GM18517 (cell line): Measurements from ENCODE around the gene OPRM1.

ENCODE experiments used
- ATAC-seq: cut with Tn5 transposase; IDR thresholded peaks from one replicate; pipeline ENCODE4 v1.9.1; 2021; ENCODE audit warnings: mild to moderate bottlenecking, moderate library complexity; ENCODE audit not compliant: unreplicated experiment

The OPRM1 gene

GRCh38 chr6:154080461-154081189, 41.6 kb downstream of the OPRM1 start:
- ATAC-seq: no peak

DNA sequence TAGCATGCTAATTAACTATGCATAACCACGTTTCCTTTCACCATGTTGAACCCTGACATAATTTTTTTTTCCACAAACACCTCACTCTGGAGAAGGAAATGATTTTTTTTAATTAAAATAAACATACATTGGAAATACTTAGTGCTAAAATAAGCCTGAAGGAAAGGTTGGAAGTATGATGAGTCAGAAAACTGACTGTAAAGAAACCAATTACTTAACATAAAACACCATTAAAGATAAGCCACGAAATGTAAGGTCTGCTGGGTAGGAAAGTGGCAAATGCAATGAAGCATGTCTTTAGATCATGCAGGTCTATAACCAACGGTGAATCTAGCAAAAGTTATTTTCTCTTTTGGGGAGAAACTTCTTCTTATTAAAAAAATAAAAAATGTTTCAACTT, 47.5 kb downstream of the OPRM1 start:
- ATAC-seq: no peak

- no peak for ATAC-seq
Measured at GRCh38 chr6:154092326-154092962, 53.4 kb downstream of the OPRM1 start.

GRCh38 chr6:154093231-154094044, 54.4 kb downstream of the OPRM1 start:
- ATAC-seq: no peak

DNA sequence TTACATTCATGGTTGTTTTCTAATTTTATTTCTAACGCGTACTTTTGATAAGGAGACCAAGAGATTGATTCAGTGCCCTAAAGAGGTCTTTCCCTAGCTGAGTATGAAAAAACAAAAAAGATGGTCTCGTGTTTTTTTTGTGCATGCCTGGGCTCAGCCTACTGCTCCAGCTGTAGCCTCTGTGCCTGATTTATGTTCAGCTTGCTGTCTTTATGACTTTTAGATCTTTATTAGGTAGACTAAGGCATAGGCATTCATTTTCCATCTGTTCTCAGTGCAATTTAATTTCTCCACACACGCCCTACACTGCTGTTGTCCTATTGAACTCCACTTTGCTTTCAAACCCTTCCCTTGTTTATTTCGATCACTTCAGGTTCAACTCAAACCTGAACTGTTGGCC, 56.5 kb downstream of the OPRM1 start:
- no peak for ATAC-seq

- no peak for ATAC-seq
Measured at GRCh38 chr6:154096316-154096715, 57.3 kb downstream of the OPRM1 start.

DNA sequence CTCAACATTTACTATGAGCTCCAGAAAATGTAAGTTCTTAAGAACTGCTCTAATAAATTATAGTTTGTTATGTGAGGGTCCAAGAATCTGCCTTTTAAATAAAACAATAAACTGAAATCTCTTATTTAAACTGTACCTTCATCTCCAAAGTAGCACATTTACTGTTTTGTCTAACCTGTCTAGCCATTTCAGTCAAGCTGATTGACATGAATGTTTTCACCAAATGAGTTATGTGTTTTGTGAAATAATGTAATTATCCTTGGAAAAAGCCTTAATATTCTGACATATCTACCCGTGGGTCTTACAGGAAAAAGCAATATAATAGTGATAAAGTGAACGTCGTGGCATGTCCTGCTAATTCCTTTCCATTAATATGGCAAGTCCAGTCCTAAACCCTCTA, 57.8 kb downstream of the OPRM1 start:
- ATAC-seq: no peak

- ATAC-seq: no peak
Measured at GRCh38 chr6:154099211-154099610, 60.2 kb downstream of the OPRM1 start.

- no peak for ATAC-seq
Measured at GRCh38 chr6:154106251-154106650, 67.2 kb downstream of the OPRM1 start.

- ATAC-seq: no peak
Measured at GRCh38 chr6:154111025-154111424, 72.0 kb downstream of the OPRM1 start.

GRCh38 chr6:154112181-154112809, 73.3 kb downstream of the OPRM1 start:
- no peak for ATAC-seq

DNA sequence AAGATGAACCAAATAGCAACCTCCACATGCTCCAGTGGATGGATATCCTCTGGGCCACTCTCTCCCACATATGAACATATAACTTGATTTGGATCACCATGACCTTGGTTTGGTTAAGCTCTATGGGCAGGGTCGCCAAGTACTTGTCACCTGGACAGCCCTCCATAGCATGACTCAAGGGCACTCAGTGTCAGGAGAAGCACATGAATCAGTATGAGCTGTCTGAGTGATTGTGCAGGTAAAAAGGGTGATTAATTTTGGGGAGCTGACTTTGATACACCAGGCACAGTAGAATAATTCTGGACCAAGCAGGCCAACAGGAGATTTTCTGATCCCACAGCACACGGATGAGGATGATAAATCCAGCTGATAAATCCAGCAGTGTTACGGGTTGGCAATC, 74.4 kb downstream of the OPRM1 start:
- no peak for ATAC-seq

DNA sequence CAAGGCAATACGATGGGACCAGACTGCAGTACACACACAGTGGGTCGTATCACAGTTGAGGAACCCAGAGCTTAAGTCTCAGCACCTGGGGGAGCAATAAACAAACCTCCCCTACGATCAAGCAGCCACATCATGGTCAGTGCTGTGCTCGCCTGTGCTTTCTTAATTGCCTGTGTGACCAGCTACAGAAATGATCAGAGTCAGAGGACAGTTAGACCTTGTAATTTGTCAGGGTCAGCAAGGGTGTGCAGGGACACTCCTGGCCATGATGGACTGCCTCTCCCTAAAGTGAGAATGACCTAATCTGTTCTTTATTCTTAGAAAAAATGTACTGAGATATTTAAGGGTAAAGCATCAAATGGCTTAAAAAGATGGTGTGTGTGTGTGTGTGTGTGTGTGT, 78.4 kb downstream of the OPRM1 start:
- ATAC-seq: no peak

- ATAC-seq: no peak
Measured at GRCh38 chr6:154122195-154122925, 83.3 kb downstream of the OPRM1 start.

DNA sequence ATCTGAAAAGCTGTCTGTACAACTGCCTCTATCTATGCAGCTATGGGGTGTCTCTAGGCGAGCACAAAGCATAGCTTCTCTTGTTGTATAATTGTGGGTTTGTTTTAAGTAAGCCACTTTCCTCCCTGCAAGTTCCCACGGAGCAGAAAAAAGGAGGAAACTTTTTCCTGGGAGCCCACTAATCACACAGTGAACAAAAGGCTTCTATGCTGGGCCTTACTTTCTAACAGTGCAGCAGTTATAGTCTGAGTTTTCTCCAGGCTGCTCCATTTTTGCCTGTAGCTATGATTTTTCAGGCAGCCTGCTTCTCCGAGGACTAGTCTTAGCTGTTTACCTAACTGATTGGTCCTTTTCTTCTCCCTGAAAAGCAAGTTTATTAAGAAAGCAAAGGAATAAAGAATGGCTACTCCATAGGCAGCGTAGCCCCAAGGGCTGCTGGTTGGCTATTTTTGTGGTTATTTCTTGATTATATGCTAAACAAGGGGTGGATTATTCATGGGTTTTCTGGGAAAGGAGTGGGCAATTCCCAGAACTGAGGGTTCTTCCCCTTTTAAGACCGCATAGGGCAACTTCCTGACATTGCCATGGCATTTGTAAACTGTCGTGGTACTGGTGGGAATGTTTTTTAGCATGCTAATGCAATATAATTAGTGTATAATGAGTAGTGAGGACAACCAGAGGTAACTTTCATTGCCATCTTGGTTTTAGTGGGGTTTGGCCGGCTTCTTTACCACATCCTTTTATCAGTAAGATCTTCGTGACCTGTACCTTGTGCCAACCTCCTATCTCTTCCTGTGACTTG, 84.3 kb downstream of the OPRM1 start:
- ATAC-seq: no peak

DNA sequence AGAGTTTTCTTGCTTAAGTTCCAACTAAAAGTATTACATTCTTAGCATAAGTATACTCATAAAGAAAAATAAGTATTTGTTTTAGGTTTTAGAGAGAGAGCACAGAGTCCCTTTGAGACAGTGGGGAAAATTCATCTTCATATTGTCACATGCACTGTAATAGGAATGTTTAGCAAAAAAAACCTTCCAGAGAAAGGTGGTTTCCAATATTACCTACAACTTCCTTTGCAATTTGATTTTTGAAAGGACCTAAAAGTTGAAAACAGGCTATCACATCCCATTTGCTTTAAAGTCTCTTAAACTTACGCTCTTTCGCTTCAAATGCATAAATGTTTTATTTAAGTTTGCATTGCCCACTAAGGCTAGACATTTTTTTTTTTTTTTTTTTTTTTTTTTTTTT, 86.4 kb downstream of the OPRM1 start:
- ATAC-seq: no peak

- ATAC-seq: no peak
Measured at GRCh38 chr6:154127657-154128056, 88.6 kb downstream of the OPRM1 start.

DNA sequence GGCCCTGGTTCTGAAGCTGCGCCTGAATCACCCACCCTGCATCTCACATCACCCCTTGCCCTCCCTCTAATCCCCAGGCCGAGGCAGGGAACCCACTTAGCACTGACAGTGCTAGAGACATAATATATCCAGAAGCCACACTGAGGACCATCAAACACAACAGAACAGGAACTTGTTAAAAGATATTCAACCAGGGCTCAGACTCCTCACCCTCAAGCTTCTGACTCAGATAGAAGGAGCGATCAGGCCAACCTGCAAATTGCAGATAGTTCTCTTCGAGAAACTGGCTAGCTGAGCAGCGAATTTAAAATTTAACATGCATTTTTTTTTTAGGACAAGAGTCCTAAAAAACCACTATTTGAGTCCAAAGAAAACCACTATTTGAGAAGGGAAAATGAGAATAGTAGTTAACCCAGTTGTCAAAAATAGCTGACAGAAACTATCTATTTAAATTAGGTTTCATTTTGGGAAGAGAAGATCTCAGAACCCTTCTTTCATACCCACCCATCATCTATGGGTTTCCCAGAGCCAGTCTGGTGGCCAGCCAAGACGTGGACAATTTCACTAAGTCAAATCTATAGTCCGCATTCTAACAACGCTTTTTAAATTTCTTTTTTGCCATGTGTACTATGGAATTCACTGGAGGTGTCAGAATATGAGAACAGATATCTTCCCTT, 95.6 kb downstream of the OPRM1 start:
- ATAC-seq: no peak

GRCh38 chr6:154138793-154139192, 99.8 kb downstream of the OPRM1 start:
- ATAC-seq: no peak
